Measurements from ENCODE around the gene FAM114A2.
"Not testable (repeated sequence)": the region's sequence is repeated elsewhere in the genome, so short reads cannot be mapped to it uniquely, and the experiment has no call there.

Gene FAM114A2

DNA sequence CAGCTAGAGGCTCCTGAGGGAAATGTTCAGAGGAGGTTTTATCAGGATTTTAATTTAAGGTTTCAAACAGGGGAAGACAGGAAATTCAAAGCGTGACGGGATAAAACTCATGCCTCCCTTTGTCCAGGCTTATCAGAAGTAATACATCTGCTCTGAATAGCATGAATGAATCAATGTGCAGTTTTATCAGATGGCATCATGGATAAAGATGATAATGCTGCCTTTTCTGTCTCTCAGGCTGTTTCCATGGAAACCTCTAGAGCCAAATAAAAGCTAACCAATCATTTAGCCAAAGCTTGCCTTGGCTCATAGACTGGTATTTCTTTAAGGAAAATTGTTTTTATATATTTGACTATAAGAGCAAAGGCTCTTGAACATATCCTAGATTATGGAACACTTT is 16.5 kb upstream of the FAM114A2 start:
- no peak overlapping the region for H3K4me3 ChIP-seq (ENCODE audit: low read depth, low read length)
- no peak for DNase-seq (ENCODE audit: low read depth)

DNA sequence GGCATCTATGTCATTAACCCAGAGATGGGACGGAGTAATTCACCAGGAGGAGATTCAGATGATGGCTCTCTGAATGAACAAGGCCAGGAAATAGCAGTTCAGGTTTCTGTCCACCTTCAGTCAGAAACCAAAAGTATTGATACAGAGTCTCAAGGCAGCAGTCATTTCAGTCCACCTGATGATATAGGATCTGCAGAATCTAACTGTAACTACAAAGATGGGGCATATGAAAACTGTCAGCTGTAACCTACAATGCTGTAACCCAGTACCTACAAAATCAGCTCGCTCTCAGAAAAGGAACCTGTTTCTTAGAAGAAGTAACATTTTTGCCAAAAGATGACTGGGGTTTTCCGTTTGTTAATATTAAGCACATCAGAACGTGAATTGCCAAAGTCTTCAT is 14.8 kb upstream of the FAM114A2 start:
- H3K4me3 ChIP-seq (ENCODE audit: low read depth, low read length) = no peak overlapping the region
- DNase-seq (ENCODE audit: low read depth) = no peak

DNA sequence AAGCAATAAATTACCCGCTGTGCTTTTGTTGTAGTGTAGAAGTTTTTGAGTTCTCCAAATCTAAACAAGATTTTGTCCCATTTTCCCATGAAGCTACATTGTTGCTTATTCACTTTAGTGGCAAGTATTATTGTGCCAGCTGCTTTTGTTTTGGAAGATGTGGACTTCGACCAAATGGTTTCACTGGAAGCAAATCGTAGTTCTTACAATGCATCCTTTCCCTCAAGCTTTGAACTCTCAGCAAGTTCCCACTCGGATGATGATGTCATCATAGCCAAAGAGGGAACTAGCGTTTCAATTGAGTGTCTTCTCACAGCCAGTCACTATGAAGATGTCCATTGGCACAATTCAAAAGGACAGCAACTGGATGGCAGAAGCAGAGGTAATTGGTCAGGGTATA is 10.9 kb upstream of the FAM114A2 start:
- H3K4me3 ChIP-seq (ENCODE audit: low read depth, low read length) = no peak overlapping the region
- no peak for DNase-seq (ENCODE audit: low read depth)

DNA sequence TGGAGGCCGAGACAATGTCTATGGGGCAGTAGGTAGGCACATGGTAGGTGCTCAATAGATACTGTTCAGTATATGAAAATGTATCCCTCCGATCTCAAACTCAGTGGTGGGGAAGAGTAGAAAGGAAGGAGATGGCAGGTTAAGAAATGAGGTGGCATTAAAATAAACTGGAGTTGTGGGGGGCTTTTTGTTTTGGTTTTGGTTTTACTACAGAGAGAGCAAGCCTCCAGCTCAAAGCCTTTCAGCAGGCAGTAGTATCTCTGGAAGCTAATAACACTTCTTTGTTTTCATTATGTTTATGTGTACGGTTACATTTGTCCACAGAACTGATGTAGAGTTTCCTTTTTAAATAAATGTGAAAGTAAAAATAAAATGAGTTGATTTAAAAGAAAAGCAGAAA is 8.6 kb upstream of the FAM114A2 start:
- H3K4me3 ChIP-seq (ENCODE audit: low read depth, low read length) = no peak overlapping the region
- no peak for DNase-seq (ENCODE audit: low read depth)

DNA sequence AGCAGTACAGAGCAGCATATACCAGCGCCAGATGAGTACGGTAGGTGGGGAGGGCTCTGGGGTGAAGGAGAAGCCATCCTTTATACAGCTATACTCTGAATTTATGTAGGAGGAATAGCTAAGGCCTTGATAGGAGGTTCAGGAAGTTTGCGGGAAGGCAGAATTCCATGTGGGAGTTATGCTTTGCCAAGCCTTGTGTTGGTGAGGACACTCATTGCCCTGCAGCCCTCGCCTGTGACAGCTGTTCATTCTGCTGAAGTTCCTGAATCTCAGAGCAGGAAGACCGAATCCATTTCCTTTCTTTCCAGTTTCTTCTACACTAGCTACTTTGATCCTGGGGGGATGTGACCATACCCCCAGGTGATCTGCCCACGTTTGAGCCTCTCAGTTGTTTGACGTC is 7.8 kb upstream of the FAM114A2 start:
- H3K4me3 ChIP-seq (ENCODE audit: low read depth, low read length) = no peak overlapping the region

DNA sequence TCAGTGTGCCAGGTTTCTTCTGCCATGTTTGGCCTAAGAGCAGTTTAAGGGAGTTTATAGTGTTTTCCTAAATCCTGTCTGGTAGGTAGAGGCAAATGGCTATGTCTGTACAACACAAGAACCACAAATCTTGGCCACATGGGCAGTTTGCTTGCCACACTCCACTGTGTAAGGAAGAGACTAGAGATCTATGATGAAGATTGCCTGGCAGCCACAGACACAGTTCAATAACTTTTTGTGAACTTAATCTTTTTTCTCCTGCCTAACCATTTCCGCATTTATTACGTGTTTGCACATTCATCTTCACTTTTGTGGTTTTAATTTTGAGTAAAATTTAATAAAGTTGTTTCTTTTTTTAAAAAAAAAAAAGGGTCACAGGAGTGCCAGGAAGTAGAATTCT is 5.9 kb upstream of the FAM114A2 start:
- H3K4me3 ChIP-seq (ENCODE audit: low read depth, low read length) = no peak overlapping the region
- no peak for DNase-seq (ENCODE audit: low read depth)

More for the DNA sequence above, 7.8 kb upstream of the FAM114A2 start:
- no peak for DNase-seq (ENCODE audit: low read depth)

DNA sequence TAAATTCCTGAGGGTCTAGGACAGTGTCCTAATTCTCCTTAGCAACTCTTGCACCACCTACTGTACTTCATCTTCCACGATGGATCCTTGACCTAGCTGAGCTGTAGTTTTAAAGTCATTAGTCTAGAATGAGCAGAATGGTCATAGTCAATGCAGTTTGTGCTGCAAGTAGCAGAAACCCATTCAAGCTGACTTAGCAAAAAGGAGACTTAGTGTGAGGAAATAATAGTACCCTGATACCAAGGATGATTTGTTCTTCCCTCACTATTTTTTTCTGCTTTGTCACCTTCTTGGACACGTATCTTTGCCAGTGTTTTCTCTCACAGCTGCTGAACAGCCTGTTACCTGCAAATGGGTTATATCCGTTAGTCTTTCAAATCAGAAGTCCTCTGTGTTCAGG is 5.4 kb upstream of the FAM114A2 start:
- no peak overlapping the region for H3K4me3 ChIP-seq (ENCODE audit: low read depth, low read length)
- DNase-seq (ENCODE audit: low read depth) = no peak

DNA sequence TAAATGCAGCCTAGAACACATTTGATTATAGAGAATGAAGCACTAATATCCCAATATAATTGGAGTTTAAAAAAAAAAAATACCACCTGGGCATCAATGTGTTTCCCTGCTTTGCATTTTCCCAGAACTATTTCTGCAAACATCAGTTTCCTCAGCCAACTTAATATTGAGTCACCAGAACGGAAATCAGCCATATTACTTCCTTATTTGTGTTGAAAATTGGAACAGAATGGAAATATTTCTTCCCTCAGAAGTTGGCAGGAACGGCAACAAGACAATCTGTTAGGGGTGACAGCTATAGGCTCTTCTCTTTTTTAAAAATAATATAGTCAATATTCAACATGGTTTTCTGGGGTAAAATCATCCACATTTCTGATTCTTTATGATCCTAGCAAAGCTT is 4.1 kb upstream of the FAM114A2 start:
- no peak overlapping the region for H3K4me3 ChIP-seq (ENCODE audit: low read depth, low read length)
- DNase-seq (ENCODE audit: low read depth) = no peak

DNA sequence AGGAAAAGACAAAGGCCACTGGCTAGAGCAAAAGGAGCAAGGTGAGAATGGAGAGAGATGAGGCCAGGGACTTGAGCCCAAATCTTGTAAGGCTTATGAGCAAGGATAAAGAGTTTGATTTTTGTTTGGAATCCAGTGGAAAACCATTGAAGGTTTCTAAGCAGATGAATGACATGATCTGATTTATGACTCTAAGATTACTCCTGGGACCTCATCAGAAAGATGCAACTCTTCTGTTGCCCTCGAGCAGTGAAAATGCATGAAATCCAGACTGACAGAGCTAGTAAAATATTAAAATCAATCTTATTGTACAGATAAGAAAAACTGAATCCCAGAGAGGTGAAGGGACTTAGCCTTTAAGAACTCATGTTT is 734 bp upstream of the FAM114A2 start:
- peak overlapping the region; percentile 80 for H3K4me3 ChIP-seq (ENCODE audit: low read depth, low read length)
- DNase-seq (ENCODE audit: low read depth) = no peak

DNA sequence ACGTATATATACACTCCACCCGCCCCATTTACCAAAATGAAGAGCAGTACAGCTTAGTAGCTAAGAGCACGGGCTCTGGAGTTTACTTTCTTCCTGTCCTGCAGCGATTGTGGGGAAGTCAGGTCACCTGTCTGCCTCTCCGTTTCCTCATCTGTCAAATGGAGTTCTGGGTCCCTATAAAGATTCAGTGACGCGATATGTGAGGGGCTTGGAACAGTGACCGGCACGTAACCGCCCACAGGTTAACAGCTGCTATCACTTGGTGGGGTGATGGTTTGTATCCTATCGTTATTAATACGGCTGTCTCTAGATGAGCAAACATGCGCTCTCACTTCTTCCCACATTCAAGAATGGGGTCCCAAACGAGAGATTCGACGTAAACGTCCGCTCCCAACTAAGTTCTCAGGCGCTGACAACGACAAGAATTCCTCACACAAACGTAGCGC is 426 bp downstream of the FAM114A2 start:
- DNase-seq (ENCODE audit: low read depth) = no peak
- peak overlapping the region; percentile 80 for H3K4me3 ChIP-seq (ENCODE audit: low read depth, low read length)

DNA sequence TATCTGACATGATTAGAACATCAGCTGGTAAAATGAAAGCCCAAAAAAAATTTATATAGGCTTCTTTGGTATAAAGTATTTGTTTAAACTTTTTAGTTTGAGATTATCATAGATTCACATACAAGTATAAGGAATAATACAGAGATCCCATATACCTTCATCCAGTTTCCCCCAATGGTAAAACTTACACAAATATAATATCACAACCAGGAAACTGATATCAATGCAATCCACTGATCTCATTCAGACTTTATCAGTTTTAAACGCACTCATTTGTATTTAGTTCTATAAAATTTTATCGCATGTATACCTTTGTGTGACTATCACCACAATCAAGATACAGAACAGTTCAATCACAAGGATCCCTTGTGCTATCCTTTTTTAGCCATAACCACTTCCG is 3.8 kb downstream of the FAM114A2 start:
- DNase-seq (ENCODE audit: low read depth) = no peak
- H3K4me3 ChIP-seq (ENCODE audit: low read depth, low read length) = no peak overlapping the region

DNA sequence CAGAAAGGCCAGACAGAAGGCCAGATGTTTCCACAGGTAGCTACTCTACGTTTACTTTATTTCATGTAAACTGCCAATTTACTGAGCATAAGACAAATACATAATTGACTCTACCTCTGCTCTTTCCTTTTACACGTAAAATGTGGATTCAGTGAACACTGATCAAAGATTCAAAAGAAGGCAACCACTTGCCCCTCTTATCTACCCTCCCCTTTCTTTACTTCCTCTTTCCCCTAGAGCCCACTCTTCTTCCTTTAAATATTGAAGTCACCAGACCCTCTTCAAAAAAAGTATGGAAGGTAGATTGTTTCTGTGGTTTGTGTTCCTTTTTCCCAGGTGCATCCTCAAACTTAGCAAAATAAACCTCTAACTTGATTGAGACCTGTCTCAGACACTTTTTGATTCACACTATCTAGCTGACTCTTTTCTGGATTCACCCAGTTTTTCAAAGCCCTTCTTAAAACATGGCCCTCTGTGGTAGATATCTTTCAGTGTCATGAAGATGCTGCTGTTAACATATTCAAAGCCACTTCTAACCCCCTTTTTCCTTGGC is 6.7 kb downstream of the FAM114A2 start:
- no peak overlapping the region for H3K4me3 ChIP-seq (ENCODE audit: low read depth, low read length)
- no peak for DNase-seq (ENCODE audit: low read depth)

DNA sequence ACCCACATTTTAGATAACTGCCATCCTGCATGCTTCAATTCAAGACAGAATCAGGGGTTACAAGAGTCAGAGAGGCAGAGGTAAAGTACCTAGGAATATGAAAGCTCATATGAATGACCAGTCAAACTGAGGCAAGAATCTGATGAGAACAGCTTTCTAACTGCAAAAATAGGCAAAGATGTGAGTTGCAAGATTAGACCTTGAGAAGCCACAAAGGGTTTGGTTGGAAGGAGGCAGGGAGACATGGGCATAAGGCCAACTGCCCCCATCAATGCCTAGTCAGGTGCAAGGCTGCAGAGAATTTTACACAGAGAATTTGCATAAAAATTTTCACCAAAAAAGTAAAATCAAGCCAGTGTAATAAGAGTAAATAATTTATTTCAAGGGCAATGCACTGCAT is 12.8 kb downstream of the FAM114A2 start:
- no peak overlapping the region for H3K4me3 ChIP-seq (ENCODE audit: low read depth, low read length)

DNA sequence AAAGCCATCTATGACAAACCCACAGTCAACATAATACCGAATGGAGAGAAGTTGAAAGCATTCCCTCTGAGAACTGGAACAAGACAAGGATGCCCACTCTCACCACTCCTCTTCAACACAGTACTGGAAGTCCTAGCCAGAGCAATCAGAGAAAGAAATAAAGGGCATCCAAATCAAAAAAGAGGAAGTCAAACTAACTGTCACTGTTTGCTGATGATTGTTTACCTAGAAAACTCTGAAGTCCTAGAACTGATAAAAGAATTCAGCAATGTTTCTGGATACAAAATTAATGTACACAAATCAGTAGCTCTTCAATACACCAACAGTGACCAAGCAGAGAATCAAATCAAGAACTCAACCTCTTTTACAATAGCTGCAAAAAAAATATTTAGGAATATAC is 19.8 kb downstream of the FAM114A2 start:
- not testable (repeated sequence) for H3K4me3 ChIP-seq (ENCODE audit: low read depth, low read length); DNase-seq (ENCODE audit: low read depth)

More for the DNA sequence above, 12.8 kb downstream of the FAM114A2 start:
- no peak for DNase-seq (ENCODE audit: low read depth)

DNA sequence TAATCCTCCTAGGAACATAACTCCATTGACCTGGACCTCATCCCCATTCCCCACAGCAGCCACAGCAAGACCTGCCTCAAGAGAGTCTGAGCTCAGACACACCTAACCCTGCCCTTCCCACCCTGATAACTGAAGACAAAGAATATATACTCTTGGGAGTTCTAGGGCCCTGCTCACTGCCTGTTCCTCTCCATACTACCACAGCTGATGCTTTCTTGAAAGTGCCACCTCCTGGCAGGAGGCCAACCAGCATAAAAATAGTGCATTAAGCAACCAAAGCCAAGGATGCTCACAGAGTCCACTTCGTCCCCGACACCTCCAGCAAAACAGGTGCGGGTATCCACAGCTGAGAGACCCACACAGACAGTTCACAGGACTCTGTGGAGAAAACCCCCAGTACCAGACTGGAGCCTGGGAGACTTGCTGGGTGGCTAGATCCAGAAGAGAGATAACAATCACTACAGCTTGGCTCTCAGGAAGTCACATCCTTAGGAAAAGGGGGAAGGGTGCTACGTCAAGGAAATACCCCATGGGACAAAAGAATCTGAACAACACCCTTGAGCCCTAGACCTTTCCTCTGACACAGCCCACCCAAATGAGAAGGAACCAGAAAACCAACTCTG is 23.5 kb downstream of the FAM114A2 start:
- no peak overlapping the region for H3K4me3 ChIP-seq (ENCODE audit: low read depth, low read length)
- no peak for DNase-seq (ENCODE audit: low read depth)

DNA sequence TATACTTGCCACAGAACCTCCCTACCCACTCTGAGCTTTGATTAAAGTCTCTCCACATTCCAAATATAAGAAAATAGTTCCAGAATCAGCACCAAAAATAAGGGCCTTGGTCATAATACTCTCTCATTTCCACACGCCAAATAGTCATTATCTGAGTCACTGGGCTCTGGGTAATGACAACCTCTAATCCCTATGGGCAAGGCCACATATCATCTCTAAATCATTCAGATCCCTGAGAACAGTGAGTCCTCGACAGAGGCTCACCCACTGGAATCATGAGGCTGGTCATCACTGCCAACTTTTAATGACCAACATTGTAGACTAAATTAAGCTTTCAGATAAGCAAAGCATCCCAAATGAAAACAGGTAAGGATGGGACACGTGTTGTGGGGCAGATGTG is 28.1 kb downstream of the FAM114A2 start:
- no peak for DNase-seq (ENCODE audit: low read depth)
- H3K4me3 ChIP-seq (ENCODE audit: low read depth, low read length) = no peak overlapping the region

DNA sequence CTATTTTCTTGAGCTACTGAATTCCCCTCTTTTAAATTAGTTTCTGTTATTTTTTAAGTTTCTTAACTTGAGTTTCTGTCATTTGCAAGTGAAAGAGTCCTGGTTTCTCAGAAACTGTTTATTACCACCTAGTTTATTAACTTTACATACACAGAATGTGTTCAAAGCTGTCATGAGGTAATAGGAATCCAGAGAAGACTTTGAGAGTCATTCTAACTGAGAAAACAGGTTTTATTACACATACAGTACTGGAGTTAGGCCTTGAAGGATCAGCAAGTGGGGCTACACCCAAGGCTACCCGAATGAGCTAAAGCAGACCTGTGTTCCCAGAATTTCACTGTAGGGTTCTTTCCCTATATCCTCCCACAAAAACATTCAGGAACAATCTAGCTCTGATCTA is 33.1 kb downstream of the FAM114A2 start:
- DNase-seq (ENCODE audit: low read depth) = no peak

DNA sequence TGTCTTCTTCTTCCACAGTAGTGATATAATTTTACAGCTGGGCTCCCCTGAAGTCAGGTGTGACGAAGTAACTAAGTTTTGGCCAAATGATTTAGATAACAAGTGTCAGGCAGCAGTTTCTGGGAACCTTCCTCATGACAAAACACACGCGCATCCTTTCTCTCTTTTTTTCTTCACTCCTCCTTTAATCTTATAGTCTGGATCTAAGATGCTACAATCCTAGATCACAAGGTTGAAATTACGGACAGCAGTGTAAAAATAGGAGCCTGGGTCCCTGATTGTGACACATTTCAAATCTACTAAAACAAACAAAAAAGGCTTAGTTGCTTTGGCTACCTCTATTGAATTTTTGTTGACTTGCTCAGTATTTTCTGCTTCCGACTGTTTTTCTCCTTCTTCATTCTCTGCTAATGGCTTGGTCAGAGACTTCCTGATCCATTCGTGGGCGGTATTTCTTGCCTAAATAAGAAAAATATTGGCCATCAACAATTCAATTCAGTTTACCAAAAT is 36.1 kb downstream of the FAM114A2 start:
- H3K4me3 ChIP-seq (ENCODE audit: low read depth, low read length) = no peak overlapping the region

More for the DNA sequence above, 33.1 kb downstream of the FAM114A2 start:
- no peak overlapping the region for H3K4me3 ChIP-seq (ENCODE audit: low read depth, low read length)

DNA sequence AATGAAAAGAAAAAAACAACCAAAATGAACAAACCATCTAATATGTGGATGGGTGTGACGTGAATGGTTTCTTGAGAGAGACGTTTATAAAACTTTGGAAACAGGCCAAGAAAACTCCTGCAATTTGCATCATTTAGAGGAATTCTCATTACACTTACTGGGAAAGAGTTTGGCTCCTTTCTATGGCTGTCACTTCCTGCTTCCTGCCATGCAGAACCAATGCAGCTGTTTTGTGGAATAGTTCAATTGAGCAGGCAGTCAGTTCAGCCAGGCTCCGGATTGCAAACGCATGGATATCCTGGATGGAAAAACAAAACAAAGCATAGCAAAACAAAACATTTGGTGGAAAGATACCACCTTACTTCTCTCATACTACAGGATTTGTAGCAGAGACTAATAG is 36.6 kb downstream of the FAM114A2 start:
- no peak overlapping the region for H3K4me3 ChIP-seq (ENCODE audit: low read depth, low read length)
- DNase-seq (ENCODE audit: low read depth) = no peak

More for the DNA sequence above, 36.1 kb downstream of the FAM114A2 start:
- DNase-seq (ENCODE audit: low read depth) = no peak

DNA sequence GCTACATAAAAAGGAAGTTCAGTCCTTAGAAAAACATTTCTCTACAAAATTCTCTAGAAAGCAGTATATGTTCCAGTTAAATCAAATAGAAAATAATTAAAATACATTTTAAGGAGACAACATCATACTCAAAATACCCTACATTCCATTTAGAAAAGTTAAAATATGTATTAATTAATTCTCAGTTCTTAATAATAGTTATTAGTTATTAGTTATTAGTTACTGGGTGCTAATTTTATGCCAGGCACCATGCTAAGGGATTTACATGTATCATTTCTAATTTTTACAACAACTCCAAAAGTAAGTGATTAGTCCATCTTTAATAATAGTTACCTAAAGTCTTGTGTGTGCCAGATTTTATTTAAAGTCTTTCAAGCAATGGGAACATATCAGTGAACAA is 38.0 kb downstream of the FAM114A2 start:
- no peak overlapping the region for H3K4me3 ChIP-seq (ENCODE audit: low read depth, low read length)
- DNase-seq (ENCODE audit: low read depth) = no peak

DNA sequence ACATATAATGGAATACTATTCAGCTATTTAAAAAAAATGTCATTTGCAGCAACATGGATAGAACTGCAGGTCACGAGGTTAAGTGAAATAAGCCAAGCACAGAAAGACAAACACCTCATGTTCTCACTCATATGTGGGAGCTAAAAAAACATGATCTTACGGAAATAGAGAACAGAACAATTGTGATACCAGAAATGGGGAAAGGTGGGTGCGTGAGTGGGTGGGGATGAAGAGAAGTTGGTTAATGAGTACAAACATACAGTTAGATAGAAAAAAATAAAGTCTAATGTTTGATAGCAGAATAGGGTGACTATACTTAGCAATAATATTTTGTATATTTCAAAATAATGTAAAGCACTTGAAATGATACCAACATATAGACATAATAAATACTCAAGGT is 38.7 kb downstream of the FAM114A2 start:
- no peak for DNase-seq (ENCODE audit: low read depth)
- H3K4me3 ChIP-seq (ENCODE audit: low read depth, low read length) = no peak overlapping the region

Measured in skeletal muscle cell (primary cell).